WTC11 (cell line): Measurements from ENCODE around the gene RAB43. TPM values are rescaled to one million over a fixed set of nuclear protein-coding genes. Genes with fewer than 3 reads are reported as not detected.

Experiments used
- ATAC-seq: fragments of 200-7000 bp; cut with Tn5 transposase; 2 replicates; pipeline ENCODE4 v1.10.0; 2021; ENCODE audit warnings: mild to moderate bottlenecking, moderate library complexity
- CTCF ChIA-PET: fragments of 300-600 bp; sonication (Branson Sonifier 250); formaldehyde crosslinking; loops from one replicate; lab custom pipeline; 2021; ENCODE audit warnings: antibody characterized with exemption; lab: Charles Lee
- POLR2A ChIA-PET: fragments of 350-600 bp; sonication (Branson Sonifier 250); formaldehyde crosslinking; loops from one replicate; lab custom pipeline; 2021; ENCODE audit warnings: antibody characterized with exemption; lab: Charles Lee
- DNase-seq: peaks from one replicate; pipeline ENCODE4 v3.0.0; 2021; ENCODE audit warnings: low spot score
- H3K27ac Mint-ChIP-seq: 2 replicates; pipeline ENCODE4 v1.8.0; 2021; ENCODE audit warnings: mixed read lengths
- H3K27me3 Mint-ChIP-seq: 2 replicates; pipeline ENCODE4 v1.8.0; 2021; ENCODE audit warnings: low read depth, mild to moderate bottlenecking, moderate library complexity, mixed read lengths
- H3K36me3 Mint-ChIP-seq: 2 replicates; pipeline ENCODE4 v1.8.0; 2021; ENCODE audit warnings: mixed read lengths
- H3K4me1 Mint-ChIP-seq: 2 replicates; pipeline ENCODE4 v1.8.0; 2022; ENCODE audit warnings: mixed read lengths
- H3K4me3 Mint-ChIP-seq: 2 replicates; pipeline ENCODE4 v1.8.0; 2021; ENCODE audit warnings: mild to moderate bottlenecking, moderate library complexity, mixed read lengths
- H3K9me3 Mint-ChIP-seq: 2 replicates; pipeline ENCODE4 v1.8.0; 2021; ENCODE audit warnings: mixed read lengths
- CREB1 ChIP-seq: sonication (generic); formaldehyde crosslinking; IDR thresholded peaks from 2 replicates; pipeline ENCODE4 v1.8.0; 2023; ENCODE audit warnings: mild to moderate bottlenecking, missing genetic modification reagents
- E2F5 ChIP-seq: sonication (generic); formaldehyde crosslinking; IDR thresholded peaks from 2 replicates; pipeline ENCODE4 v1.8.1; 2022; ENCODE audit warnings: mild to moderate bottlenecking, moderate library complexity, missing genetic modification reagents
- ELF4 ChIP-seq: sonication (generic); formaldehyde crosslinking; IDR thresholded peaks from 2 replicates; pipeline ENCODE4 v1.8.1; 2022; ENCODE audit warnings: low read depth, mild to moderate bottlenecking, moderate library complexity, missing genetic modification reagents
- ERG ChIP-seq: fragments of 250-450 bp; sonication (Bioruptor Pico); IDR thresholded peaks from 2 replicates; pipeline ENCODE4 v1.8.0; 2021; ENCODE audit warnings: mild to moderate bottlenecking
- GRHL2 ChIP-seq: fragments of 250-450 bp; sonication (Bioruptor Pico); IDR thresholded peaks from 2 replicates; pipeline ENCODE4 v1.8.0; 2022; ENCODE audit warnings: mild to moderate bottlenecking, moderate library complexity; ENCODE audit not compliant: insufficient replicate concordance, severe bottlenecking
- GTF2I ChIP-seq: fragments of 250-450 bp; sonication (Bioruptor Pico); conservative IDR thresholded peaks from 2 replicates; pipeline ENCODE4 v1.4.0; 2021; ENCODE audit warnings: mild to moderate bottlenecking
- IRF2 ChIP-seq: sonication (generic); formaldehyde crosslinking; IDR thresholded peaks from 2 replicates; pipeline ENCODE4 v1.8.0; 2022; ENCODE audit warnings: low read depth, missing genetic modification reagents, borderline replicate concordance
- MLX ChIP-seq: sonication (generic); formaldehyde crosslinking; IDR thresholded peaks from 2 replicates; pipeline ENCODE4 v1.8.1; 2023; ENCODE audit warnings: mild to moderate bottlenecking, missing genetic modification reagents, moderate library complexity
- MYBL2 ChIP-seq: sonication (generic); formaldehyde crosslinking; IDR thresholded peaks from 2 replicates; pipeline ENCODE4 v1.8.1; 2023; ENCODE audit warnings: mild to moderate bottlenecking, moderate library complexity, missing genetic modification reagents
- NFATC4 ChIP-seq: fragments of 250-450 bp; sonication (Bioruptor Pico); IDR thresholded peaks from 2 replicates; pipeline ENCODE4 v1.9.0; 2021; ENCODE audit warnings: mild to moderate bottlenecking
- NR2C2 ChIP-seq: sonication (generic); formaldehyde crosslinking; IDR thresholded peaks from 2 replicates; pipeline ENCODE4 v1.8.0; 2022; ENCODE audit warnings: mild to moderate bottlenecking, missing genetic modification reagents
- PREB ChIP-seq: sonication (generic); formaldehyde crosslinking; IDR thresholded peaks from 2 replicates; pipeline ENCODE4 v1.8.1; 2022; ENCODE audit warnings: mild to moderate bottlenecking, missing genetic modification reagents, moderate library complexity, borderline replicate concordance
- PRRX2 ChIP-seq: fragments of 250-450 bp; sonication (Bioruptor Pico); IDR thresholded peaks from 2 replicates; pipeline ENCODE4 v1.8.0; 2021; ENCODE audit warnings: mild to moderate bottlenecking
- SMAD4 ChIP-seq: sonication (generic); formaldehyde crosslinking; IDR thresholded peaks from 2 replicates; pipeline ENCODE4 v1.8.0; 2022; ENCODE audit warnings: mild to moderate bottlenecking, missing genetic modification reagents
- TEAD1 ChIP-seq: sonication (generic); formaldehyde crosslinking; IDR thresholded peaks from 2 replicates; pipeline ENCODE4 v1.8.0; 2022; ENCODE audit warnings: mild to moderate bottlenecking, missing genetic modification reagents
- TP53 ChIP-seq: sonication (generic); formaldehyde crosslinking; IDR thresholded peaks from 2 replicates; pipeline ENCODE4 v1.8.1; 2023; ENCODE audit warnings: mild to moderate bottlenecking, missing genetic modification reagents
- ZNF263 ChIP-seq: sonication (generic); formaldehyde crosslinking; IDR thresholded peaks from 2 replicates; pipeline ENCODE4 v1.8.1; 2022; ENCODE audit warnings: low read depth, mild to moderate bottlenecking, moderate library complexity, missing genetic modification reagents
- ZNF425 ChIP-seq: fragments of 250-450 bp; sonication (Bioruptor Pico); conservative IDR thresholded peaks from 2 replicates; pipeline ENCODE4 v1.9.0; 2021; ENCODE audit warnings: mild to moderate bottlenecking
- ZNF671 ChIP-seq: fragments of 250-450 bp; sonication (Bioruptor Pico); IDR thresholded peaks from 2 replicates; pipeline ENCODE4 v1.8.0; 2021; ENCODE audit warnings: mild to moderate bottlenecking
- ZSCAN18 ChIP-seq: fragments of 250-450 bp; sonication (Bioruptor Pico); IDR thresholded peaks from 2 replicates; pipeline ENCODE4 v2.1.2; 2022; ENCODE audit warnings: mild to moderate bottlenecking, moderate library complexity
- total RNA-seq: library from RNA; stranded (reverse); gene quantifications from 3 replicates; pipeline ENCODE4 v1.2.3, GENCODE V29; 2021

The RAB43 gene
- total RNA-seq, 1 experiment from 2014 or later: 34.5 TPM

GRCh38 chr3:129103296-129103695 lies 18.3 kb downstream of the RAB43 start (continued):
- no peak for TF ChIP-seq ZNF263 (CRISPR knock-in tag)
- no peak for TF ChIP-seq MLX
- TF ChIP-seq NFATC4: no peak
- no peak for TF ChIP-seq ZSCAN18 (CRISPR knock-in tag)
- no peak for TF ChIP-seq CREB1 (CRISPR knock-in tag)
- TF ChIP-seq GRHL2 (CRISPR knock-in tag): no peak
- TF ChIP-seq GTF2I (CRISPR knock-in tag): no peak
- no peak for TF ChIP-seq ERG

GRCh38 chr3:129101370-129102138 lies 20.1 kb downstream of the RAB43 start:
- CTCF ChIA-PET: interaction anchor here (0.5 to 1.1 kb wide), 3 partner anchors 48 to 277 kb away, joined by 3 to 5 read pairs (median 3); no protein-coding TSS in a partner anchor
- peaks cover 4% of the 10 kb centered on the region for H3K9me3 Mint-ChIP-seq
- TF ChIP-seq E2F5 (CRISPR knock-in tag): no peak
- TF ChIP-seq PREB (CRISPR knock-in tag): no peak
- TF ChIP-seq MYBL2 (CRISPR knock-in tag): no peak
- no peak for TF ChIP-seq NR2C2 (CRISPR knock-in tag)
- no peak for TF ChIP-seq PRRX2 (CRISPR knock-in tag)
- TF ChIP-seq MLX: no peak
- TF ChIP-seq CREB1 (CRISPR knock-in tag): no peak
- no peak for TF ChIP-seq ZNF671
- no peak for TF ChIP-seq IRF2 (CRISPR knock-in tag)
- no peak for TF ChIP-seq TP53
- no peak for TF ChIP-seq SMAD4 (CRISPR knock-in tag)
- no peak for TF ChIP-seq ELF4 (CRISPR knock-in tag)
- no peak for TF ChIP-seq TEAD1 (CRISPR knock-in tag)
- TF ChIP-seq ZNF425 (CRISPR knock-in tag): no peak
- no peaks in the 10 kb centered on the region for H3K27me3 Mint-ChIP-seq
- DNase-seq: no peak
- H3K27ac Mint-ChIP-seq: peak overlapping the region; percentile 26
- no peak overlapping the region for H3K4me3 Mint-ChIP-seq
- no peaks in the 10 kb centered on the region for H3K4me1 Mint-ChIP-seq
- POLR2A ChIA-PET: no interaction called here
- H3K36me3 Mint-ChIP-seq: peaks cover 5% of the 10 kb centered on the region
- ATAC-seq: no peak
